Ascending aorta (tissue), 2 donors: ENCODE data around the gene BANP. TPM values are rescaled to one million over a fixed set of nuclear protein-coding genes. Genes with fewer than 3 reads are reported as not detected.

ENCODE experiments used
- DNase-seq, 2 donors: peaks; one replicate each; pipeline ENCODE4 v3.0.0-alpha.2; 2019; ENCODE audit warnings: low spot score in 2 of 2
- H3K27ac ChIP-seq, 2 donors: fragments of 200-600 bp; sonication (generic); one replicate each; pipeline ENCODE4 v1.5.1; 2016 to 2017; ENCODE audit warnings: mild to moderate bottlenecking in 1 of 2
- H3K27me3 ChIP-seq: fragments of 200-600 bp; sonication (generic); one replicate; pipeline ENCODE4 v1.5.1; 2017
- H3K36me3 ChIP-seq, 2 donors: fragments of 200-600 bp; sonication (generic); one replicate each; pipeline ENCODE4 v1.5.1; 2016
- H3K4me1 ChIP-seq, 2 donors: fragments of 200-600 bp; sonication (generic); one replicate each; pipeline ENCODE4 v1.5.1; 2016 to 2017; ENCODE audit warnings: mild to moderate bottlenecking in 1 of 2
- H3K4me3 ChIP-seq, 2 donors: fragments of 200-600 bp; sonication (generic); one replicate each; pipeline ENCODE4 v1.5.1; 2016 to 2017; ENCODE audit warnings: mild to moderate bottlenecking in 1 of 2
- H3K9me3 ChIP-seq, 2 donors: fragments of 200-600 bp; sonication (generic); one replicate each; pipeline ENCODE4 v1.5.1; 2016
- CTCF ChIP-seq, 3 experiments: fragments of 200-600 bp in 2 of 3; fragments of 450-650 bp in 1 of 3; sonication (generic) in 2 of 3; IDR thresholded peaks; one replicate each; pipeline ENCODE4 v1.5.1; 2016 to 2019; ENCODE audit warnings: antibody characterized with exemption in 3 of 3, mild to moderate bottlenecking in 1 of 3, moderate library complexity in 1 of 3
- intact Hi-C: fragments of 100-400 bp; cut with DNase I; formaldehyde crosslinking; loops from one replicate; pipeline ENCODE4 v1.15.1; 2023
- total RNA-seq: library from RNA; depleted of rRNA; stranded (reverse); fragments of >200 nt; gene quantifications from one replicate; pipeline ENCODE4 v1.1.0, GENCODE V29; 2016

BANP gene
- total RNA-seq, 1 donor from 2014 or later: 23.4 TPM

GRCh38 chr16:88064889-88065746, 113.9 kb downstream of the BANP start:
- H3K4me3 ChIP-seq: no peak overlapping the region
- no peak for TF ChIP-seq CTCF (IDR thresholded peaks at IDR 0.05)
- intact Hi-C loops: no loop called here
- H3K9me3 ChIP-seq: no peaks in the 10 kb centered on the region
- no peak overlapping the region for H3K27ac ChIP-seq
- peaks cover 0 to 20% of the 10 kb centered on the region in 2 donors for H3K4me1 ChIP-seq
- no peak for DNase-seq
- H3K36me3 ChIP-seq: peaks cover 12 to 18% of the 10 kb centered on the region in 2 donors
- no peaks in the 10 kb centered on the region for H3K27me3 ChIP-seq

GRCh38 chr16:88065747-88066142, 114.5 kb downstream of the BANP start:
- Histone ChIP-seq H3K36me3 (peaks cover 9 to 23% of the 10 kb centered on the region in 2 donors), H3K27ac (no peak overlapping the region), H3K4me3 (no peak overlapping the region), H3K9me3 (no peaks in the 10 kb centered on the region), H3K27me3 (no peaks in the 10 kb centered on the region), H3K4me1 (peaks cover 0 to 20% of the 10 kb centered on the region in 2 donors)
- intact Hi-C loops: no loop called here
- no peak for DNase-seq
- no peak for TF ChIP-seq CTCF (IDR thresholded peaks at IDR 0.05)

- H3K4me1 ChIP-seq: peaks cover 0 to 20% of the 10 kb centered on the region in 2 donors
- H3K36me3 ChIP-seq: peaks cover 12 to 28% of the 10 kb centered on the region in 2 donors
- no peaks in the 10 kb centered on the region for H3K9me3 ChIP-seq
- H3K4me3 ChIP-seq: no peak overlapping the region
- no peak overlapping the region for H3K27ac ChIP-seq
- intact Hi-C loops: no loop called here
- no peak for DNase-seq
- no peaks in the 10 kb centered on the region for H3K27me3 ChIP-seq
- TF ChIP-seq CTCF (IDR thresholded peaks at IDR 0.05): no peak
These were observed 115.0 kb downstream of the BANP start for GRCh38 chr16:88066234-88066633.

- DNase-seq: no peak
- no peaks in the 10 kb centered on the region for H3K9me3 ChIP-seq
- intact Hi-C loops: no loop called here
- H3K27me3 ChIP-seq: no peaks in the 10 kb centered on the region
- no peak overlapping the region for H3K4me3 ChIP-seq
- no peak overlapping the region for H3K27ac ChIP-seq
- peaks cover 0 to 20% of the 10 kb centered on the region in 2 donors for H3K4me1 ChIP-seq
- peaks cover 17 to 35% of the 10 kb centered on the region in 2 donors for H3K36me3 ChIP-seq
- no peak for TF ChIP-seq CTCF (IDR thresholded peaks at IDR 0.05)
These were observed 115.7 kb downstream of the BANP start for GRCh38 chr16:88066680-88067529.

GRCh38 chr16:88067530-88068411, 116.5 kb downstream of the BANP start:
- Histone ChIP-seq H3K27ac (no peak overlapping the region), H3K4me1 (peaks cover 0 to 13% of the 10 kb centered on the region in 2 donors), H3K36me3 (peaks cover 26 to 43% of the 10 kb centered on the region in 2 donors), H3K9me3 (no peaks in the 10 kb centered on the region), H3K27me3 (no peaks in the 10 kb centered on the region), H3K4me3 (no peak overlapping the region)
- no peak for TF ChIP-seq CTCF (IDR thresholded peaks at IDR 0.05)
- DNase-seq: no peak
- intact Hi-C loops: no loop called here
